Activated T-helper 9 cell treated with anti-CD3 and anti-CD28 coated beads, Interleukin-2, amount 50 U/mL, for 16 hours (primary cell): Measurements from ENCODE around the gene INAFM2.

Source experiments
- DNase-seq: peaks from one replicate; pipeline ENCODE4 v3.0.0-alpha.2; 2020; ENCODE audit warnings: low read depth

Gene INAFM2

GRCh38 chr15:40287968-40288367 lies 35.5 kb upstream of the INAFM2 start:
- DNase-seq: no peak

- DNase-seq: no peak
Observed at GRCh38 chr15:40289140-40289775, 34.2 kb upstream of the INAFM2 start.

- DNase-seq: no peak
Observed at GRCh38 chr15:40290545-40290917, 33.0 kb upstream of the INAFM2 start.

- DNase-seq: no peak
Observed at GRCh38 chr15:40290918-40291574, 32.4 kb upstream of the INAFM2 start.

- no peak for DNase-seq
Observed at GRCh38 chr15:40292246-40292645, 31.2 kb upstream of the INAFM2 start.

GRCh38 chr15:40293006-40293405 lies 30.5 kb upstream of the INAFM2 start:
- DNase-seq: no peak

- no peak for DNase-seq
Observed at GRCh38 chr15:40293905-40294895, 29.3 kb upstream of the INAFM2 start.

GRCh38 chr15:40295297-40295696 lies 28.2 kb upstream of the INAFM2 start:
- no peak for DNase-seq

GRCh38 chr15:40295877-40296560 lies 27.5 kb upstream of the INAFM2 start:
- no peak for DNase-seq

- no peak for DNase-seq
Observed at GRCh38 chr15:40296561-40297230, 26.8 kb upstream of the INAFM2 start.

- DNase-seq: no peak
Observed at GRCh38 chr15:40297356-40297755, 26.1 kb upstream of the INAFM2 start.

GRCh38 chr15:40298216-40298935 lies 25.1 kb upstream of the INAFM2 start:
- no peak for DNase-seq

GRCh38 chr15:40300367-40300766 lies 23.1 kb upstream of the INAFM2 start:
- DNase-seq: no peak

GRCh38 chr15:40300771-40301170 lies 22.7 kb upstream of the INAFM2 start:
- DNase-seq: no peak

- no peak for DNase-seq
Observed at GRCh38 chr15:40301467-40302179, 21.9 kb upstream of the INAFM2 start.

- no peak for DNase-seq
Observed at GRCh38 chr15:40302288-40302886, 21.1 kb upstream of the INAFM2 start.

- no peak for DNase-seq
Observed at GRCh38 chr15:40302981-40303380, 20.5 kb upstream of the INAFM2 start.

- DNase-seq: no peak
Observed at GRCh38 chr15:40303576-40303975, 19.9 kb upstream of the INAFM2 start.

GRCh38 chr15:40305281-40305680 lies 18.2 kb upstream of the INAFM2 start:
- DNase-seq: no peak

- no peak for DNase-seq
Observed at GRCh38 chr15:40306371-40306770, 17.1 kb upstream of the INAFM2 start.
